Mesenteric fat pad (tissue), 1 donor: ENCODE measurements around the gene PGLYRP2. TPM values are rescaled to one million over a fixed set of nuclear protein-coding genes. Genes with fewer than 3 reads are reported as not detected.
"Not testable (repeated sequence)": the region's sequence is repeated elsewhere in the genome, so short reads cannot be mapped to it uniquely, and the experiment has no call there.

ENCODE experiments used
- DNase-seq: peaks from one replicate; pipeline ENCODE4 v3.0.0-alpha.2; 2020; ENCODE audit warnings: low spot score
- long read RNA-seq: library from polyadenylated mRNA; unstranded; transcript quantifications from one replicate; pipeline ENCODE4 v2.0.0, GENCODE V29; 2020
- total RNA-seq: library from RNA; stranded (reverse); fragmentation: NEBNext Ultra II Directional; extraction: Animal tissue kit (Norgen Biotek cat#: 25700); gene quantifications from one replicate; pipeline ENCODE4 v1.2.1, GENCODE V29; 2021
- donor health status: DM: yes; HTN: yes; CAD: no.

The PGLYRP2 gene, protein sequence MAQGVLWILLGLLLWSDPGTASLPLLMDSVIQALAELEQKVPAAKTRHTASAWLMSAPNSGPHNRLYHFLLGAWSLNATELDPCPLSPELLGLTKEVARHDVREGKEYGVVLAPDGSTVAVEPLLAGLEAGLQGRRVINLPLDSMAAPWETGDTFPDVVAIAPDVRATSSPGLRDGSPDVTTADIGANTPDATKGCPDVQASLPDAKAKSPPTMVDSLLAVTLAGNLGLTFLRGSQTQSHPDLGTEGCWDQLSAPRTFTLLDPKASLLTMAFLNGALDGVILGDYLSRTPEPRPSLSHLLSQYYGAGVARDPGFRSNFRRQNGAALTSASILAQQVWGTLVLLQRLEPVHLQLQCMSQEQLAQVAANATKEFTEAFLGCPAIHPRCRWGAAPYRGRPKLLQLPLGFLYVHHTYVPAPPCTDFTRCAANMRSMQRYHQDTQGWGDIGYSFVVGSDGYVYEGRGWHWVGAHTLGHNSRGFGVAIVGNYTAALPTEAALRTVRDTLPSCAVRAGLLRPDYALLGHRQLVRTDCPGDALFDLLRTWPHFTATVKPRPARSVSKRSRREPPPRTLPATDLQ
- not detected for total RNA-seq
- long read RNA-seq = 0 reads

DNA sequence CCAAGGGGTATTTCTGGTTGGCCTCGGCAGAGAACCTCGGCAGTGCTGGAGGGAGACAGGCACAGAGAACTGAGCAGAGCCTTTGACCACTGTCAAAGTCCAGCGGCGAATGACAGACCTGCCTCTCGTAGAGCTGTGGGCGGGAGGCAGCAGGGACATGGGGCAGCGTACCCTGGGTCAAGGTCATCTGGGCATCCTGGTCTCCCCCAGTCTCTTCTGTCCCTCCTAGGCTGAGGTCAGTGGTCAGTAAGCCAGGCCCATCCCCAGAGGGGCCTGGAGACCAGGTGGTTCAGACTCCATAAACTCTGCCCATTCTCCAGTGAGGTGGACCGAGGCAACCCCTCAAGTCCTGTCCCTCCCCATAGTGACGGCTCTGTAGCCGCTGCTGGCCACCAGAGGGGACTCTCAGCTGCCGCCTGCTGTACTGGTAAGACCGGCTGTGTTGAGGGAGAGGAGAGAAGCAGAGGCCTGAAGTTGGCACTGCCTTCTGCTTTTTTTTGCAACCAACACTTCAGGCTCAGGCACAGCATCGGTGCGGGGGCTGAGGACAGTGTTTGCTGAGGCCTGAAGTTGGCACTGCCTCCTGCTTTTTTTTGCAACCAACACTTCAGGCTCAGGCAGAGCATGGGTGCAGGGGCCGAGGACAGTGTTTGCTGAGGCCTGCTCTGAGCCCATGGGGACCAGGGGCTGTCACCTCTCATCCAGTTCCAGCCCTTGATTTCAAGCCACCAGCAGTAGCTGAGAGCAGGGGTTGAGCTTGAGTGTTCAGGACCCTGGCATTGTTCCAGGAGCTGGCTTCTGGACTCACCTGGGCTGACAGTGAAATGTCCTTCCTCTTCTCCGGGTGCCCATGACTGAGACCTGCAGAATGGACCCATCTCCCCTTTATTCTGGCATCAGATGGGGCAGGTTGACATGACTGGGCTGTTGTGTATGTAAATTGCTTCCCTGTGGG, at the start of gene PGLYRP2:
TSS of gene PGLYRP2 (minus strand) at position 111 of the 955 bp plus-strand sequence. CDS start 130 bp downstream, outside the sequence.
- no peak for DNase-seq

DNA sequence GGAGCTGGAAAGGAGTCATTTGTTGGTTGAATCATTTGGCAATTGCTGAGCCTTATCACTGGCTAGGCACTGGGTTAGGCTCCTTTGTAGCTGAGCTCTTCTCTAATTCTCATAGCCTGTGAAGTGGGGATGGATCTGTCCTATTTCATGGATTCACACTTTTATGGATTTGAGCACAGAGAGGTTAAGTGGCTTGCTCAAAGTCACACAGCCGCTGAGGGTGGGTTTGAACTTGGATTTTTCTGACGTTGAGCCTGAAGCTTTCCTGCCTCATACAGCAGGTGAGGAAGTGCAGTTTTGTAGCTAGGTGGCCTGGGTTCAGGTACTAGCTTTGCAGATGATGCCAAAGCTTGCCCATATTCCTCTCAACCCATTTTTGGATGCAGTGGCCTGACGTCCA, 48.4 kb upstream of the PGLYRP2 start:
- DNase-seq = no peak

DNA sequence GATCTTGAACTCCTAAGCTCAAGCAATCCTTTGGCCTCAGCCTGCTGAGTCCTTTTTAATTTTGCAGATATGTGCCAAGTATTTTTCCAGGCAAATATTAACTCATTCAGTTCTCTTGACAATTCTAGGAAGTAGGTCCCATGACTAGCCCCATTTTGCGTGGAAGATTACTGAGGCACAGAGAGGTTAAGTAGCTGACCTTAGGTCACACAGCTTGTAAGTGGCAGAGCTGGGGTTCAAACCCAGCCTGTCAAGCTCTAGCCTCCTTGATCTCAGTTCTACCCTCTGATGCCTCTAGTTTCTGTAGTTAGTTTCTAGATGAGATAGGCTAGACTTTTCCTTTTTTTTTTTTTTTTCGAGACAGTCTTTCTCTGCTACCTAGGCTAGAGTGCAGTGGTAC, 47.1 kb upstream of the PGLYRP2 start:
- no peak for DNase-seq

DNA sequence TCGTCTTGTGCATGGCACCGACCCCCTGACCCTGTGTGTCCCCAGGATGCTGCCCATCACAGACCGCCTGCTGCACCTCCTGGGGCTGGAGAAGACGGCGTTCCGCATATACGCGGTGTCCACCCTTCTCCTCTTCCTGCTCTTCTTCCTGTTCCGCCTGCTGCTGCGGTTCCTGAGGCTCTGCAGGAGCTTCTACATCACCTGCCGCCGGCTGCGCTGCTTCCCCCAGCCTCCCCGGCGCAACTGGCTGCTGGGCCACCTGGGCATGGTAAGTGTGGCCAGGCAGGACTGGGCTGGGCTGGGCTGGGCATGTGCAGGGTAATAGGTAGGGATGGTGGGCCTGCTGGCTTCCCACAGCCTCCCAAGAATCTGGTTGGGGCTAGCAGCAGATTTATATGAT, 46.0 kb upstream of the PGLYRP2 start:
- DNase-seq = no peak

DNA sequence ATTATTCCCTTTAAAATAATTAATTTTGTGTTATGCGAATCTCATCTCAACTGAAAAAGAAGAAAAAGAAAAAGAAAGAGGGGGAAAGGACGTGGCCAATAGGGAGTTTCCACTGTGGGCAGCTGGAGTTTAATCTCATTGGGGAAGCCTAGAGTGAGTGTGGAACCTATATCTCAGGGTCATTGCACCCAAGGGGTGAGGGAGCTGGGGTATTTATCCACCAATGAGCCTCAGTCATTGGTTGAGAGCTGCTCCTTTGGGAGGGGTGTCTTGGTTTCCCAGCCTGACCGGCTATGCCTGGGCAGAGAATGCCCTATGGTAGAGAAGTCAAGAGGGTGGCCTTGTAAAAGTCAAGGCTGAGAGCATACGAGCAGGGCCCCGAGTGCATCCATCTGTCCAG, 45.5 kb upstream of the PGLYRP2 start:
- no peak for DNase-seq

DNA sequence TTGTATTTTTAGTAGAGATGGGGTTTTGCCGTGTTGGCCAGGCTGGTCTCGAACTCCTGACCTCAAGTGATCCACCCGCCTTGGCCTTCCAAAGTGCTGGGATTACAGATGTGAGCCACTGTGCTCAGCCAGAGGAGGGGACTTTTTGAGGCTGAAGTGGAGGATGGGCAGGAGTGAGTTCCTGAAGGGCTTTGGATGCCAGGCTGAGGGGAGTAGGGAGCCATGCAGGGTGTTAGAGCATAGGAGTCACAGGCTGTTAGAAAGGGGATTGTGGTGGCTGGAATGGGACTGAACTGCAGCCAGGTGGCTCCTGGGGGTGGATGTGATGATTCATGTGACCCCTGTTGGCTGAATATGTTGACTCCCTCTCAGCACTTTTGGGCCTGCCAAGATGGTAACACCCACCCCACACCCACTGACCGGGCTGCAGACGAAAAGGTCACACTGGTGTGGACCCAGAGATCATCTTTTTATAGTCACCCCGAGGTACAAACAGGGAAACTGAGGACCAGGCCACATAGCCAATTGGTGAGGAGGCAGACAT, 40.2 kb upstream of the PGLYRP2 start:
- DNase-seq = no peak

DNA sequence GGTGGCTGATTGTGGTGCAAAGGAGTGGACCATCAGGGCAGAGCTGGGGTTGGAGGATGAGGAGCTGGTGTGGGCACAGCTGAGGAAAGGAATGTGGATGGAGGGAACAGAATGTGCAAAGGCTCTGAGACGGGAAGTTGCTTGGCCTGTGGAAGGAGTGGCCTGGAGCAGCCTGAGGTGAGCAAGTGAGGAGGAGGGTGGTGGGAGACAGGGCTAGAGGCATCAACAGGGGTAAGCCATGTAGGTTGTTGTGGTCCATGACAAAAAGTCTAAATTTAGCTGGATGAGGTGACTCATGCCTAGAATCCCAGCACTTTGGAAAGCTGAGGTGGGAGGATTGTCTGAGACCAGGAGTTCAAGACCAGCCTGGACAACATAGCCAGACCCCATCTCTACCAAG, 38.5 kb upstream of the PGLYRP2 start:
- no peak for DNase-seq

DNA sequence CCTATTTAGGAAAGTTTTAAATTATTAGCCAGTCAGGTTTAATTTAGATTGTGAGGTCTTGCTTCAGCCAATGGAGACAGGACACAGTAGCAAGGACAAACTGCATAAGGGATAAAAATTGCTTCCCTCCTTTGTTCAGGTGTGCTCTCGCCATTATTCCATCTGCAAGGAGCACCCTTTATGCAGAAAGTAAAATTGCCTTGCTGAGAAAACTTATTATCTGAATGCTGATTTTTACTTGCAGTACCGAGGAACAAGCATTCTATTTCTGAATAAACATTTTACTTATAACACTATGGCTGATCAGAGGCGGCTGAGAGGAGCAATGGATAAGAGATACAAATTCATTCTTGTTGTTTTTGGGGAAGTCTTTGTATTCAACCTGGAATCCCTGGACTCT, 37.1 kb upstream of the PGLYRP2 start:
- DNase-seq = no peak

DNA sequence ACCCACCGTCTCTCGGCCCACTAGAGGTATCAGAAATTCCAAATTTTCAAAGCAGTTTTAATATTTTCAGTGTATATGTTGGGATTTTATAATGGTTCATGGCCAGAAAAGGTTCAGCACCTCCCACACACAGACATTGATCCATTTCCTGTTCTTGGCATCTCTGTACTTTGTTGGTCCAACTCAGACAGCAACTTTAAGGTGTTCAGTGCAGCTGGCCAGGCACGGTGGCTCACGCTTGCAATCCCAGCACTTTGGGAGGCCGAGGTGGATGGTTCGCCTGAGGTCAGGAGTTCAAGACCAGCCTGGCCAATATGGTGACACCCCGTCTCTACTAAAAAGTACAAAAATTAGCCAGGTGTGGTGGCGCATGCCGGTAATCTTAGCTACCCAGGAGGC, 35.9 kb upstream of the PGLYRP2 start:
- DNase-seq = not testable (repeated sequence)

DNA sequence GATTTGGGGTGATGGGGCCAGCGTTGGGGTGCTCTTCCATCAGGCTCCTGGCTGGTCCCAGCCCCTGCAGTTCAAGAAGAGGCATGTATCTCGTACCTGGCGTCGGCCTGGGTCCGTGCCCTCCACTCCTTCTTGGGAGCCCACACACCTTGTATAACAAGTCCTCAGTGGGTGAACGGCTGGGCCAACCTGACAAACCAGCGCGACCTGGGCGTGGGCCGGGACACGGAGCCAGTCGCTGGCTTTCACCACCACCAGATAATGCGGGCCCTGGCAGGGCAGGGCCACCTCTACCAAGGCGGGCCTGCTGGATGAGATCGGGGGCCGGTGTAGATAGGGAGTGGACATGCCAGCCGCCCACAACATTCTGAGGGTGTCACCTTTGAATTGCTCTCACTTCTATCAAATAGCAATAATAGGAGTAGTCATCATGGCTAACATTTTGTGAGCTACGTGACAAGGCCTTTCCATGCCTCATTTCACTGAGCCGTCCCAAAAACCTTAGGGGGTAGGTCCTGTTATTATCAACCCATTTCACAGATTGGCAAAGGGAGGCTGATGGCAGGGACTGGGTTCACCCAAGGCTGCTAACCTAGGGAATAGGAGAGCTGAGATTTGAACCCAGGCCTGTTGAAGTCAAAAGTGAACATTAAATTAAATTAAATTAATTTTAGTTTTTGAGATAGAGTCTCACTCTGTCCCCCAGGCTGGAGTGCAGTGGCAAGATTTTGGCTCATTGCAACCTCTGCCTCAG, 32.5 kb upstream of the PGLYRP2 start:
- DNase-seq = no peak

DNA sequence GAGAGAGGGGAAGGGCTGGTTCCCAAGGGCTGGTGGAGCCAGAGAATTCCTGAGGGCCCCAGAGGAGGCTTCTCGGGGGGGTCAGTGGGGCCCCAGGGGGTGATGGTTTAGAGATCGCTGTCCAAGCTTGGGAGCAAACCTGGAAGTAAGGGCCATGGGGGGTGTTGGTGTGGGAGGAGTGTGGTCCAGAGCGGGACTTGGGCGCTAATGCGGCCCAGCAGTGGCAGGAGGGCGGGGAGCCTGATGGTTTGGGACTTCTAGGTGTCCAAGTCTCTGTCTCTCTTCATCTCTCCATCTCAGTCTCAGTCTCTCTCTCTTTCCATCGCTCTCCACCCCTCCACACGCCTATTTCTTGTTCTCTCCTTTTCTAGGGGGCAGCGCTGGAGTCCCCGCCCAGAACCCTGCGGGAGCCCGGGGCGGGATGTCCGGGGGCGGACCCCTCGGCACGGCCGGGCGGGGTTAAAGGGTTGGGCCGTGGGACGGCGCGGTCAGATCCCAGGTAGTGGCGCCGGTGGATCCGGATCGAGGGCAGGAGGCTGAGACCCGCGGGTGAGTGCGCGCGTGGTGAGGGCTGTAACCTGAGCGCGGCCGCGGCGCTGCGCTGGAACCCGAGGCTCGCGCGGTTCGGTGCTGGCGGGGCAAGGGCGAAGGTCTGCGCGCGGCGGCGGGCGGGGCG, 28.9 kb upstream of the PGLYRP2 start, which contains the start of gene CYP4F22:
TSS of gene CYP4F22 (plus strand) at position 491 of the 676 bp plus-strand sequence. CDS start 16,812 bp downstream, outside the sequence.
- no peak for DNase-seq

DNA sequence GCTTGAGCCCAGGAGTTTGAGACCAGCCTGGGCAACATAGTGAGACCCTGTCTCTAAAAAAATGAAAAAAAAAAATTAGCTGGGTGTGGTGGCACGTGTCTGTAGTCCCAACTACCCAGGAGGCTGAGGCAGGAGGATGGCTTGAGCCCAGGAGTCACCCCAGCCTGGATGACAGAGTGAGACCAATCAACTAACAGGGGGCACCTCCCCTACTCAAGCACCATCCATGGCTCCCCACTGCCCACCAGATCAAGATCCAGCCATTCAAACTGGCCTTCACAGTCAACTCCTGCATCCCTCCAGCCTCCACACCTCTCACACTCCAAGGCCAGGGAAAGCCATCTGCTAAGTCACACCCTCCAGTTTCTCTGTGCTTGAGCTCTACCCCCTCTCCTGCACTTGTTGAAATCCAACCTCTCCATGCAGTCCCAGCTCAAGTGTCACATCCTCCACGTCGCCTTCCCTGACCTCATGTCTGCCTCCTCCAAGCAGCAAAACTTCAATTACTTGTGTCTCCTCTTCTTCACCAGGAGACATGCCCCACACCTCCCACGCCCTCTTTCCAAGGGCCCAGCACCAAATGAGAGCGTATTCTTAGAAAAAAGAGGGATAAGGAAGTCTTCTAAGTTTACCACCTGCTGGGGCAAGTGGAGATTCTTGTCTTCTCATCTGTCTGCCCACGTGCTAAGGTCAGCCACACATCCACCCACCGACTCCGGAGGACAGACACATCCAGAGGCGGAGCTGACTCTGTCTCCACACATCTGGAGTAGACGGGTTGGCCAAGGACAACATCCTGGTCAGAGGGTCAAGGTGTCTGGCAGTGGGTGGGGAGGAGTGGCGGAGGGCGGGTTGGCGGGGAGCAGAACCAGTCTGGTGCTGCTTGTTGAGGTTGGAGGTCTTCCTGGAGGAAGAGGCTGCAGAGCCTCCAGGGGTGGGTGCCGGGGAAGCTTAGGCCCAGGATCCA, 28.1 kb upstream of the PGLYRP2 start:
- no peak for DNase-seq

DNA sequence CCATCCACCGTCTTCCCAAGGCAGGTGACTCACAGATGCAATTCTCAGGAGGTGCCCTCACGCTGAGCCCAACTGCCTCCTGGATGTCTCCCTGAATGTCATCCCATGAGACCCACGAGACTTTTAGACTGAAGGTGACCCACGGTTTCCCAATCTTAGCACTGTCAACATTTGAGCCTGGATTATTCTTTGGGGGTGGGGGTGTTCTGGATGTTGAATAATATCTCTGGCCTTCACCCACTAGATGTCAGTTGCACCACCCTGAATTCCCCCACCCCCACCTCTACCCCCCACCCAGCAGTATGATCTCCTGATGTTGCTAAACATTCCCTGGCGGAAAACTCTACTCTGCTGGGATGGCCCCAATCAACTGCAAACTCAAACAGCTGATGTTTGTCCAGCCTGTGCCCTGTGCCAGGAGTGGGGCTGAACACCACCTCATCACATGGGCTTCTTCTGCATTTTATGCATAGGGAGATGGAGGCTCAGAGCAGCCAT, 26.8 kb upstream of the PGLYRP2 start:
- no peak for DNase-seq

DNA sequence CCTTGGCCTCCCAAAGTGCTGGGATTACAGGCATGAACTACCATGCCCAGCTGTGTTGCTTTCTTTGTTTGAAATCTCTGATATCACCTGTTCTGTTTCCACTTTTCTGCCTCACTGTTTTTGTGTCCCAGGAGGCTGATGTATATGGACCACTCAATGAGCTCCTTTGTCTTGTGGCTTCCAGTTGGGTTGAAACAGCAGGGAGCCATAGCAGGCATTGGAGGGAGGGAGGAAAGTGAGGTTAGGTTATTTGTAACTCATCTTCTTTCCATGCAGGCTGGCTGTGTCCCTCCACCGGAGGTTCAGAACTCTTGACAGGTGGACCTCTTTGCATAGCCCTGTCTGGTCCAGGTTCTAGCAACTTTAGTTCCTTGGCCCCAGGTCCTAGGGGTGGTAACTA, 23.0 kb upstream of the PGLYRP2 start:
- DNase-seq = no peak

DNA sequence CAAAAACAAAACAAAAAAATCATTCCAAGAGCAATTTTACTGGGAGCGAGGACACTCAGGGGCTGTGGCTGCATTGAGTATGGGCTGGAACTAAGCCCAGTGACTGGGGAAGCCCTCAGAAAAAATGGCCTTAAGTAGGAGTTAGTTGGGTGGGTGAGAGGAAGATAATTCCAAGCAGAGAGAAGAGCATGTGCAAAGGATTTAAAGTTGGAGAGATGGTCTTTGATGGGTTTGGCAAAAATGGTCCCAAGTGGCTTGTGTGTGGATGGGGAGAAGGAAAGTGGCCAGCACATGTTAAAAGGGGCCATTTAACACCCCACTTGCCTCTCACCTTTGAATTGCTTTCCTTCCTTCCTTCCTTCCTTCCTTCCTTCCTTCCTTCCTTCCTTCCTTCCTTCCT, 22.3 kb upstream of the PGLYRP2 start:
- DNase-seq = no peak

DNA sequence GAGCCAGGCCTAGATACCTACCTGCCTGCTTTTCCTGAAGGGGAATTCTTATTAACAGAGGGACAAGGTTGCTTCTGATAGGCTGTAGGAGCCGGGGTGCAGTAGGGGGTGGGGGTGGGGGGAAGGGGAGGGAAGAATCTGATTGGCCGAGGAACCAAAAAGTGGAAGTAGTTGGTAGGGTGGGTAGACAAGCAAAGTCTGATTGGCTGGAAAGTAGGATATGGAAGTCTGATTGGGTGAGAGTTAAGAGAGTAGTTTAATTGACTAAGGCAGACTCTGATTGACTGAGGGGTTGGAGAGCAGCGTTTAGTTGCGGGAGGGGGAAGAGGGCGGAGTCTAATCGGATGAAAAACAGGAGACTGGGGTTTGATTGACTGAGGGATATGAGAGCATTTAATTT, 19.6 kb upstream of the PGLYRP2 start:
- DNase-seq = no peak

DNA sequence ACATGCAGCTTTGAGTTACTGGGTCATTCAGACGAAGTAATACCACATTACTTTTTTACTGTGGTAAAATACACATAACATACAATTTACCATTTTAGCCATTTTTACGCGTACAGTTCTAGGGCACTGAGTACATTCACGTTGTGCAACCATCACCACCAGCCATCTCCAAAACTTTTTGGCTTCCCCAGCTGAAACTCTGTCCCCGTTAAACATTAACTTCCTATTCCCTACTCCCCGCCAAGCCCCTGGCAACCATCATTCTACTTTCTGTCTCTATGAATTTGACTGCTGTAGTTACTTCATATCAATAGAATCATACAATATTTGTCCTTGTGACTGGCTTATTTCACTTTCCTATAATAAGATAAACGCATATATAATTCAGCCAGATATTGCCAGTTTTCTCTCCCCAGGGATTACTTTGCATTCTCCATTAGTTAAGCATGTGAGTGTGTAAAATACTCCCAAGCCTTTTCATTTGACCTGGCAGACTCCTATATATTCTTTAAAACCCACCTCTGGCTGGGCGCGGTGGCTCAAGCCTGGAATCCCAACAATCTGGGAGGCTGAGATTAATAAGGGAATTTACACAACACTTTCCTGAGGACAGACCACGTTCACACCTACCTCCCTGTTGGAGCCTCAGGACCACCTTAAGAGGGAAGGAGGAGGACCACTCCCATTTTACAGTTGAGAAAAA, 19.0 kb upstream of the PGLYRP2 start:
- DNase-seq = no peak

DNA sequence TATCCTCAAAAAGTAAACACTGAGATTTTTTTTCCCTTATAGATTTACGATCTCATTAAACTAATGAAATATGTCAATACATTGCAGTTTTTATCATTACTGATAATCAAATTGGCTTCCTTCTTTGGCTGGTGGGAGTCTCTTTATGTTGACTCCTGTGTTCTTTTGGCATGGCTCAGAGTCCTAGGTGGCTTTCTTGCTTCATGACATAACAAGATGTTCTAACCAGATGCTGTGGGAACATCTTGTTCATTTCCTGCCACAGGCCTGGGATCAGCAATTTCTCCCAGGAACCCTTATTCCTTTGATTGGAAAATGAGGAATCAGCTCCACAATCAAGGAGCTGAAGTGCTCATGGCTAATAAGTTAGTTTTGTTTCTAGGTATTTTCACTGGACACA, 15.8 kb upstream of the PGLYRP2 start:
- DNase-seq = no peak
